ENCODE results near the gene CTSV.
"Not testable (repeated sequence)": the region's sequence is repeated elsewhere in the genome, so short reads cannot be mapped to it uniquely, and the experiment has no call there.

CTSV gene
- long read RNA-seq, result 0 reads

- TF ChIP-seq SPI1 (IDR thresholded peaks at IDR 0.05; ENCODE audit: borderline replicate concordance, low read depth), result no peak
- no peak for TF ChIP-seq POLR2AphosphoS5 (IDR thresholded peaks at IDR 0.05; ENCODE audit: low read depth)
- TF ChIP-seq GABPA (IDR thresholded peaks at IDR 0.05; ENCODE audit: low read depth), result no peak
- no peak for TF ChIP-seq CTCF (IDR thresholded peaks at IDR 0.05; ENCODE audit: insufficient read depth, low read length)
- TF ChIP-seq REST (IDR thresholded peaks at IDR 0.05; ENCODE audit: insufficient replicate concordance, low read depth), result no peak
- peak; percentile 70 to 78 for DNase-seq (ENCODE audit: low read depth in 1 of 2, low spot score in 1 of 2)
- H3K4me3 ChIP-seq (replicated peaks; ENCODE audit: insufficient read depth, low read length), result peak within 1 kb of the TSS; percentile 60
- peaks cover 12% of the 10 kb centered on the region for H3K27me3 ChIP-seq (ENCODE audit: insufficient read depth, poor library complexity, severe bottlenecking)
- H3K27ac ChIP-seq (replicated peaks), result no peak within 1 kb of the TSS
These were observed at the start of gene CTSV for GRCh38 chr9:97038611-97039513. TSS of gene CTSV (minus strand) at chr9:97039142. CDS start at chr9:97038043, 1,099 bp downstream.

- not testable (repeated sequence) for H3K27me3 ChIP-seq (ENCODE audit: insufficient read depth, poor library complexity, severe bottlenecking); H3K27ac ChIP-seq (replicated peaks); H3K4me3 ChIP-seq (replicated peaks; ENCODE audit: insufficient read depth, low read length); DNase-seq (ENCODE audit: low read depth in 1 of 2, low spot score in 1 of 2)
These were observed 48.8 kb upstream of the CTSV start for GRCh38 chr9:97087668-97088215.

- not testable (repeated sequence) for H3K27me3 ChIP-seq (ENCODE audit: insufficient read depth, poor library complexity, severe bottlenecking); H3K27ac ChIP-seq (replicated peaks); H3K4me3 ChIP-seq (replicated peaks; ENCODE audit: insufficient read depth, low read length); DNase-seq (ENCODE audit: low read depth in 1 of 2, low spot score in 1 of 2)
These were observed 45.6 kb upstream of the CTSV start for GRCh38 chr9:97084562-97084991.

GRCh38 chr9:97078362-97078761, 39.4 kb upstream of the CTSV start:
- Histone ChIP-seq H3K4me3 (replicated peaks; ENCODE audit: insufficient read depth, low read length) (no peak overlapping the region), H3K27me3 (ENCODE audit: insufficient read depth, poor library complexity, severe bottlenecking) (no peaks in the 10 kb centered on the region), H3K27ac (replicated peaks) (no peak overlapping the region)
- DNase-seq (ENCODE audit: low read depth in 1 of 2, low spot score in 1 of 2), result no peak
- TF ChIP-seq SPI1 (IDR thresholded peaks at IDR 0.05; ENCODE audit: borderline replicate concordance, low read depth) (no peak), GABPA (IDR thresholded peaks at IDR 0.05; ENCODE audit: low read depth) (no peak), CTCF (IDR thresholded peaks at IDR 0.05; ENCODE audit: insufficient read depth, low read length) (no peak), POLR2AphosphoS5 (IDR thresholded peaks at IDR 0.05; ENCODE audit: low read depth) (no peak), REST (IDR thresholded peaks at IDR 0.05; ENCODE audit: insufficient replicate concordance, low read depth) (no peak)

Measured in HL-60 (cell line).